Measurements from ENCODE around the gene CIBAR2.

Gene CIBAR2

GRCh38 chr16:85134076-85134788 lies 22.0 kb upstream of the CIBAR2 start:
- no peak for TF ChIP-seq CTCF (IDR thresholded peaks at IDR 0.05; ENCODE audit: low read depth, low read length)
- no peak overlapping the region for H3K4me3 ChIP-seq (ENCODE audit: low read depth, low read length)

- H3K4me3 ChIP-seq (ENCODE audit: low read depth, low read length): no peak overlapping the region
- TF ChIP-seq CTCF (IDR thresholded peaks at IDR 0.05; ENCODE audit: low read depth, low read length): no peak
Measured at GRCh38 chr16:85133290-85133599, 21.0 kb upstream of the CIBAR2 start.

- TF ChIP-seq CTCF (IDR thresholded peaks at IDR 0.05; ENCODE audit: low read depth, low read length): no peak
- no peak overlapping the region for H3K4me3 ChIP-seq (ENCODE audit: low read depth, low read length)
Measured at GRCh38 chr16:85132456-85133289, 20.4 kb upstream of the CIBAR2 start.

- H3K4me3 ChIP-seq (ENCODE audit: low read depth, low read length): no peak overlapping the region
- TF ChIP-seq CTCF (IDR thresholded peaks at IDR 0.05; ENCODE audit: low read depth, low read length): no peak
Measured at GRCh38 chr16:85130705-85131028, 18.4 kb upstream of the CIBAR2 start.

- H3K4me3 ChIP-seq (ENCODE audit: low read depth, low read length): no peak overlapping the region
- TF ChIP-seq CTCF (IDR thresholded peaks at IDR 0.05; ENCODE audit: low read depth, low read length): no peak
Measured at GRCh38 chr16:85129876-85130704, 17.8 kb upstream of the CIBAR2 start.

- H3K4me3 ChIP-seq (ENCODE audit: low read depth, low read length): no peak overlapping the region
- TF ChIP-seq CTCF (IDR thresholded peaks at IDR 0.05; ENCODE audit: low read depth, low read length): no peak
Measured at GRCh38 chr16:85128079-85128837, 16.0 kb upstream of the CIBAR2 start.
